ENCODE results near the gene SV2A.

SV2A gene

DNA sequence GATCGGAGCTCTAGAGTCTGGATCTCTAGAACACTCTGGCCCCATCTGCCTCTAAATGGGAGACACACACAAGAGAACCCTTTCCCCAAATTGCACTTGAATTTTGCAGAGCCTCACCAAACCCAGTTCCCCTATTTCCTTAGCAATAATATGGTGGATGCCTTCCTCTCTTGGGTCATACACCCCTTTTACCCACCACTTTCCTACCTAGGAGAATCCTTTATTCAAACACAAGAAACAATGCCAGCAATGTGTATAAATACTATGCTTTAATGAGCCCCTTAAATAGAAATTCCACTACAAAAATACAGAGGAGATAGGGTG lies 10.7 kb upstream of the SV2A start:
- DNase-seq: no peak

DNA sequence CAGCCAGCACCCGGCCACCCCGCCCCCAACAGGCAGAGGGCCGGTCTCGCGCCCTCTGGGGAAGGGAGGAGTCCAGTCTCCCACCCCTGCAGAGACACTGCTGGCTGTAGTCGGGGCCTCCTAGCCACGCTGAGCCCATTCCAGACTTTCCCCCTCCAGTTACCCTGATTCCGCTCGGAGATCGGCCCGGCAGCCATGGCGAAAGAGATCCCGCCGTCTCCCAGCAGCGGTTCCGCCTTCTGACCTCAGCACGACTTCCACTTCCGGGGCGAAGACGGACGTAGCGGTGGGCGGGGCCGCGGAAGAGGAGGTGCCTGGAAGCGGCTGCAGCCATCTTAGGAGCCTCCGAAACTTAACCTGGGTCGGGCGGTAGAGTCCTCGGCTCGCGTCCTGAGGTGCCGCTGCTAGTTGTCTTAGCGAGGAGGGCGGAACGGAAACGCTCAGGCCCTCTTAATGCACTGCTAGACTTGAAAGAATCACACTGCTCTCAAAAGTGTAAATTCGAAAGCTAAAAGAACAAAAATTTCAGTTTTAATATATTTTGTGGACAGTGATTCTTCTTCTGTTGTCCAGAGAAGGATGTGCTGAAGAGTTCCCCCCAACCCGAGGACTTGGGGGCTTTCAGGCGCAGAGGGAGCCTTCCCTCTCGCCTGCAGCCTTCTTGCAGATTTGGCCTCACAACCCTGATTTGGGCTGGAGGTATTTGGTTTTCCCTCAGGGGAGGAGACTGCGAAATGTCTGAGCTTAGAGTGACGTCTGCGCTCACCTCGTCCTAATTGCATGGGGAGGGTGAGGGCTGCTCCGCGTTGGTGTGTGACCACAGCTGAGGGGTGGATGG lies 10.1 kb upstream of the SV2A start, which contains the start of gene SF3B4:
SF3B4 (minus strand) TSS at position 241 of the 838 bp plus-strand sequence; CDS start at position 197, 44 bp downstream.
- DNase-seq: peak; percentile 98

DNA sequence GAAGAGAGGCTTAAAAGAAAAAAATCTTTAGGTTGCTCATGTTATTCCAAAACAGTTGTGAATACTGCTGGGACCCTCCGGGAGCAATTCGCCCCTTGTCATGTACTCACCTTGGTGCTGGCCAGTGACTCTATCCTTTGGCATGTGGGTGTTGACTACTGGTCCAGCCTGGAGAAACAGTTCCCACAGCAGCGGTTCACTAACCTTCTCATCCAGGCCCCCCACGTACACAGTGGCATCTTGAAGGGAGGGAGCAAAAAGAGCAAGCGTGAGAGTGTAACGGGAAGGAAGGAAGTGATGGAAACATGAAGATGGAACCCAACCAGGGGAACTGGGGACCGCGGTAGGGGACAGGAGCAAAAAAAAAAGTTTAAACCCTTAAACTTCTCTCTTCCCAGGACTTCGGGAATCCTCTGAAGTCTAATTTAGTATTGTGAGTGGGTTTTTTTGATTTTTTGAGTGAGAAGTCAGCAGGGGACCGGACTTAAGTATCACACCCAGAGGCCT lies 9.5 kb upstream of the SV2A start:
- no peak for DNase-seq

DNA sequence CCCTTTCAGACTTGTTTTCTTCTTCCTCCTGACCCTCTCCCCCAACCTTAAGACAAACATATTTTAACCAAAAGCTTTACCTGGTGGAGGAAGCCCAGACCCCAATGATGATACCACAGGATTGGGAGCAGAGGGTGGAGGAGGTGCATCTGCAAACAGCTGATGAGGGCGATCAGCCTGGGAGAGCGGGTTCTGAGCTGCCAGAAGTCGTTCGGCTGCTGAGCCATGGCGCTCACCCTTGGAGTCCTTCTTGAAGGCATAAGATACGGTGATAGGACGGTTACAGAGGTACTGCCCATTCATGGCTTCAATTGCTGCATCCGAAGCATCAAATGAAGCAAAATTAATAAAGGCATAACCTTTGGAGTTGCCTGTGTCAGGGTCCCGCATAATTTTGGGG lies 8.7 kb upstream of the SV2A start:
- DNase-seq: no peak

DNA sequence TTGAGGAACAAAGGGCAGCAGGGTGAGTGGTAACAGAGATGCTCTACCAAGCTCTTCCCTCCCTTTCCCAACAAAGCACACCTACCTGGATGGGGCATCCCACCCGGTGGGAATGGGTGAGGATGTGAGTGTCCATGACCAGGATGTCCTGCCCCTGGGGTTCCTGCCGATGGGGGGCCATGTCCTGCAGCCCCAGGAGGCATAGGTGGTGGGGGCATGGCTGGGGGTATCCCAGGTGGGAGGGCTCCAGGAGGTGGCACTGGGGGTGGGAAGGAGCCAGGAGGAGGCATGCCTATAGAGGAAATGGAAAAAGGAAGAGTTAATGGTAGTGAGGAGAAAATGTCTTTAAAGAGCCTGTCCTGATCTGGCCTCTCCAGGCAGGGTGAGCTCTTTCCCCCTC lies 8.1 kb upstream of the SV2A start:
- DNase-seq: no peak

DNA sequence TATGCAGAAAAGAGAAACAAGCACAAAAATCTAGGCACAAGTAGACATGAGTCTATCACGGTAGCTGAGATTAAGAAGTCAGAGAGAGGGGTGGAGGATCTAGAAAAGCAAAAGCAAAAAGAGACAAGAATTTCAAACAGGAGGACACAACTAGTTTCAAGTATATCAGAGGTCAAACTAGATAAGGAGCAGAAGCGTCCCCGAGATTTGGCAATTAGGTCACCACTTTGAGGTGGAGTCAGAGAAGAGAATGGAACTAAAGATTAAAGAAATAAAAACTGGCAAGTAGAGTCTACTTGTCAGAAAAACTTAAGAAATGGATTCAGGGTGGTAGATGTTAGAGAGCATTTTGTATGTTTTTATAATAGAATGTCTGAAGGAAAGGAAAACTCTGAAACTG lies 7.7 kb upstream of the SV2A start:
- DNase-seq: no peak

DNA sequence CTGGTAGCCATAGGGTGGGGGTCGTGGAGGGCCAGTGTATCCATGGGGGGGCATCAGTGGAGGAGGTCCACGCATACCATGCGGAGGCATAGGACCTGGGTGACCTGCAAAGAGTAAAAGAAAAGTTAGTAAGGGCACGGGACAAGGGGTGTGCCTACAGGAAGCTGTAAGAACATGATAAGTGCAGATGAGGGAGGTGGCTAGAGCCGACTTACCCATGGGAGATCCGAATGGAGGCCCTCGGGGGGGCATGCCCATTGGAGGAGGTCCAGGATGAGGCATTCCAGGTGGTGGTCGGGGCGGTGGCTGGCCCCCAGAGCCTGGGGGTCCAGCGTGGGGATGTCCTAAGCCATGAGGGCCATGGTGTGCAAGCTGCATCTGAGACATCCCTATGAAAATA lies 6.0 kb upstream of the SV2A start:
- no peak for DNase-seq

DNA sequence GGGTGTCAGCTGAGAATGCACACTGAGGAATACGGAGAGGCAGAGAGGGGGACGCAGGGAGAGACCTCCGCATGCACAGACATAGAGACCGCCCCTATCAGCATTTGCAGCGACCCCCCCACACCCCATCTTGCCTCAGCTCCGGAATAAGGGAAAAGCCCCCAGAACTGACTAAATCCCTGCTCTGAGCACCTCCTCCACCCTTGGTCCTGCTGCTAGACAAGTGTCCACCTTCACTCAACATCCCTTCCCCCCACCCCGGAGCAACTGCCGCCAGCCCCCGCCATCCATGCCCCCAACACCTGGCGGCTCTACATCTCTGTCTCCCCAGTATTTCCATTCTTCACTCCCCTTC lies 769 bp downstream of the SV2A start:
- DNase-seq: peak; percentile 18

DNA sequence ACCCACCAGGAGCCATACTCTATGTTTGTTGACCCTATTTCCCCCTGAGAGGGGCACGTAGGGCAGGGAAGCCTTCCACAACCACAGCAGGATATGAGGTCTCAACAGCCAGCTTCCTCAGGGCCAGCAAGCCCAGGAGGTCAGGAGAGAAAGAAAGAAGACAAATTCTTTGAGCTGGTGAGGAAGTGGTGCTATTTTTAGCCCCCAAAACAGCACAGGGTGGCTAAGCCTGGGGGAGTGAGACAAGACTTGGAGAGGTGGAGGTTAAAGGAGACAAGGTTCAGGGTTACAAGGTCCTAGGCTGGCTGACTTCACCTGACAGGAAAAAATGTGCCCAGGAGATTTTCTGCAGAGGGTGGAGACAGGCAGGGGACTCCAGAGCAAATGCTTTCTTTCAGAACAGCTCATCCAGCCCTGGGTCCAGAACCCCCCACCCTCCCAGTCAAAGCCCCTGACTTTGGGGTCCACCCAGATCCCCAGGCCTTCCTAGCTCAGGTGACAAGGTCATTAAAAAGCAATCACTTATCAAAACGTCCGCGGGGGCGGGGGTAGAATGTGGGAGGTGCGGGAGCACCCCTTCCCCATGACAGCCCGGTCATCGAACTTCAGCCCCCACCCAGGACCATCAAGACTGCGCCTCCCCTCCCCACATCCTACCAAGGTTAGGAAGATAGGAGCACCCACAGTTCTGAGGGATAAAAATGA lies 1.3 kb downstream of the SV2A start:
- no peak for DNase-seq

DNA sequence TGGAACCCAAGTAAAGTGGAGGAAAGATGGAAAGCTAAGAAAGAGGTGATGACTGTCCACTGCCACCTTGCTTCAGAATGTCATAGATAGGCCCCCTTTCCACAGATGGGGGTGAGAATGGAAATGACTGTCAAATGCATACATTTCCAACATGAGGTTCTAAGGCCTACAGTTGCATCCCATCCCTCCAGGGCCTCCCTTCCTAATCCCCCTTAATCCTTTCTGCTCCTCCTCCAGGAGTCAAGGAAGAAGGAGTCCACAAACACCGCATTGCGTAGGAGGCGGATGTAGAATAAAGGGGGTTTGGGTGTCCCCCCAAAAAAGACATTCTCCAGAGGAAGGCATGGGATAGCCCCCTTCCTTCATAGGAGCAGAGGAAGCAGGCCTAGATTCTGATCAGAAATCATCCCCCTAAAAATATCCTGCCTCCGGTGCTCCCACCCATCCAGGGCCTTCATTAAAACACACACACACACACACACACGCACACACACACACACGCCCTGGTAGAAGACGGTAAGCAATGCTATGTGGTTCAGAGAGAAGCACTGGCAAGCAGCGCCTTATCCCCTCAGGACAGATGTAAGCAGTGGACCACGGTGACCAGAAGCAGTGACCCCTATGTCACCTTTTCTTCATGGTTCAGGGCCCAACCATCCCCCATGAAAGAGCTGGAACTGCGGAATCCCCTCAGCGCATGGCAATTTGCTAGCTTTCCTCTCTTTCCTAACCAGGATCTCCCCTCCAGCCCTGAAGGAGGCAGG lies 2.0 kb downstream of the SV2A start:
- no peak for DNase-seq

DNA sequence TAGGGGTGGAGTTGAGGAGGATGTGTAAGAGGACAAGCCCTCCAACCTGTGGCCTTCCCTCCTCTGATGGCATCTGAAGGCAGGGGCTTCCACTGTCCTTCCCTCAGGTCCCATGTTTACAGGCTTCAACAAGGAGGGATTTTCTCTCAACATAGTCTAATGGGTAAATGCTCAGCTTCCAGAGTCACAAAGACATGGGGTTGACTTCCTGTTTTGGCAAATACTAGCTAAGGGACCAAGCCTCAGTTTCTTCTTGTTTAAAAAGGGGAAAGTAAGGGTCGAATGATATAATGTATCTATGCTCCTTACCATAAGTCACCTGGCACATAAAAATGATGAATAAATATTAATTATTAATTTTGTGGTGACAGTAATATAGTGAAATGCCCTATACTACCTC lies 3.1 kb downstream of the SV2A start:
- DNase-seq: no peak

DNA sequence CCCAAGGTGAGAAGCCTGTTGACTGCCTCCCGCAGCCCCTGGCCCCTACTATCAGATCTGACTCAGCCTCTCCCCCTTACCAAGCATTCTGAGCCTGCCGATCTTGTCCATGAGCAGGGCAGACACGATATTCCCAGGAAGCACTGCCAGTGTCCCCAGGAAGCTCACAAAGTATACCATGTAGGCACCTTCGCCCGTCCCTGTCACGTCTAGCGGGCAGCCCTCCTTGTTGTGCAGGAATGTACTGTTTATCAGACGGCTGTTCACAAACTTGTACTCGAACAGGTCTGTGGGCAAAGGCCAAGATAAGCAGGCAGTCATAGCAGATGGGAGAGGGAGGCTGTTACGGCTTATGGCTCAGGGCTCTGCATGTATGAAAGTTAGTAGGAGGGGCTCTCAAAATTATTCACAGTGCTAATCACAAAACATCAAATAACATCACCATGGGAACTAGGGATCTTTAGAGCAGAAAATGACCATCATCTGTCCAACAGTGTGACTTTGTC lies 11.0 kb downstream of the SV2A start:
- no peak for DNase-seq

DNA sequence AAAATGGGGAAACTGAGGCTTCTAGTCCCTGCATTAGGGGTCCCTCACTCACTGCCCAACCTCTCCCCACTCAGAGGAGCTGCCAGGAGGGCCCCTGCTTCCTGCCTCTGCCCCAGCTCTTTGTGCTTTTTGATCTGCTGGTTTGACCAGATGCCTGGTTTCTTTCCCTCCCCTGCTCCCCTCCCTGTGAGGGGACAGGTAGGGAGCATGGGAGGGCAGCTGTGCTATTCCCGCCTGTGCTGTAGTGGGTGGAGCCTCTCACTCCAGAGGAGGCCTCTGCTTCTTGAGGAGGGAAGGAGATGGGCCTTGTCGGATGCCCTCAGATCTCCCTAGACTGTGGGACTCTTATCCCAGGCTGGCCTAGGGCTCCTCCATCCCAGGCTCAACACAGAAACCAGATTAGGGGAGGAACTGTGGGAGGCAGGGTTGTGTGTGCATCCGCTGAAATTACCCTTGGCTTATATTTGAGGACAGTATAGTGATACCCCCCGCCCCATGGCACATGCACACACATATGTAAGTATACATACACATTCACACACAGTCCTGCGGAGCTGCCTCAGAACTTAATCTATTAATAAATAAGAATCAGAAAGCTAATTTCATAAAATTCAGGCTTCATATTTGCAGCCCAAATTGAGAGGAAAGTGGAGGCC lies 13.7 kb downstream of the SV2A start:
- DNase-seq: no peak

DNA sequence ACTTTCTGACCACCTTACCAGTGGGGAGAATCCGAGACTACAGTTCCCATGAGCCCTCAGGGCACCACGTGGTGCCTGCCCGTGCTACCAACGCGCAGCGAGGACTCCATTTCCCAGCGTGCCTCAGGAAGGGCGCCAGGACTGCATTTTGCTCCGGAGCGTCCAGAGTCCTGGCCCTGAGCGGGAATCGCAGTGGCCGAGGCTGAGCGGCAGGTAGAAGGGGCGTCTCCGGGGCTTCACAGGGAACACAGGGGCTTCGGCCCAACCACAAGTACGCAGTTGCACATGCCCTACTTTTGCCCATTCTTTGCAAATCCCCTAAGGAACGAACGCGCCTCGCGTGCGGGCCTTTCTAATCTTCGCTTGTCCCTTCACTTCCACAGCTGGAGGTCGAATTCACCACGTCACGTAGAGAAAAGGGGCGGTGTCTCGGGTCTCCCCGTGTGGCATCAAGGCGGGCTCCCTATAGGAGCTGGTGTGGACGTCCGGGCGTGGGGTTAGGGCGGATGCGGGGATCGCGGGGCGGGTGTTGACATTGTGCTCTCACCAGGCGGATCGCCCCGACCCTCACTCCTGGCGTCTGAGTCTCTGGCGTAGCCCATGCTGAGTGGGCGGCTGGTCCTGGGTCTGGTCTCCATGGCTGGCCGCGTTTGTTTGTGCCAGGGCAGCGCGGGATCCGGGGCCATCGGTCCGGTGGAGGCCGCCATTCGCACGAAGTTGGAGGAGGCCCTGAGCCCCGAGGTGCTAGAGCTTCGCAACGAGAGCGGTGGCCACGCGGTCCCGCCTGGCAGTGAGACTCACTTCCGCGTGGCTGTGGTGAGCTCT lies 18.0 kb downstream of the SV2A start, which contains the start of gene BOLA1:
BOLA1 (plus strand) TSS at position 109 of the 825 bp plus-strand sequence; CDS start at position 601, 492 bp downstream.
- DNase-seq: peak; percentile 96

DNA sequence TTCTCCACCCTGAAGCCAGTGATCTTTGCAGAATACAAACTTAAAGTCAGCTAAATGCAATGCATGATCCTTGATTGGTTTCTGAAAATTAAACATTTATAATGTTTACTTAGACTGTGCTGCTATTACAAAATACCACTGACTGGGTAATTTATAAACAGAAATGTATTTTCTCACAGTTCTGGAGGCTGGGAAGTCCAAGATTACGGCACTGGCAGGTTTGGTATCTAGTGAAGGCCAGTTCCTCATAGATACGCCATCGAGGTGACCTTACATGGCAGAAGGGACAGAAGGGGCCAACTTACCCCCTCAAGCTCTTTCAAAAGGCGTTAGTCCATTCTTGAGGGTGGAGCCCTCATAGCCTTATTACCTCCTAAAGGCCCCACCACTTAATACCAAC lies 21.1 kb downstream of the SV2A start:
- DNase-seq: no peak

DNA sequence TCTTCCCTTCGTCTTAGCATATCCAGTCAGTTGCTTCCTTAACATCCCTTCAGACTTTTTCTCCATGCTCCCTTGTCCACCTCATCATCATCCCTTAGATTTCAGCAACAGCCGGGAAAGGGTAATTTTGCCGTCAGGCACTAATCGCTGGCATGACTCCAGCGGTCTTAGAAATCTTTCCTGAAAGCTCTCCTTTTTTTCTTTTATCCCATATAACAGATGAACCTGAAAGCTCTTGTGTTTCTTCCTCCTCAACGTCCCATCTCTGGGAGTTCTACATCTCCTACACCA lies 28.7 kb downstream of the SV2A start:
- DNase-seq: peak; percentile 63

DNA sequence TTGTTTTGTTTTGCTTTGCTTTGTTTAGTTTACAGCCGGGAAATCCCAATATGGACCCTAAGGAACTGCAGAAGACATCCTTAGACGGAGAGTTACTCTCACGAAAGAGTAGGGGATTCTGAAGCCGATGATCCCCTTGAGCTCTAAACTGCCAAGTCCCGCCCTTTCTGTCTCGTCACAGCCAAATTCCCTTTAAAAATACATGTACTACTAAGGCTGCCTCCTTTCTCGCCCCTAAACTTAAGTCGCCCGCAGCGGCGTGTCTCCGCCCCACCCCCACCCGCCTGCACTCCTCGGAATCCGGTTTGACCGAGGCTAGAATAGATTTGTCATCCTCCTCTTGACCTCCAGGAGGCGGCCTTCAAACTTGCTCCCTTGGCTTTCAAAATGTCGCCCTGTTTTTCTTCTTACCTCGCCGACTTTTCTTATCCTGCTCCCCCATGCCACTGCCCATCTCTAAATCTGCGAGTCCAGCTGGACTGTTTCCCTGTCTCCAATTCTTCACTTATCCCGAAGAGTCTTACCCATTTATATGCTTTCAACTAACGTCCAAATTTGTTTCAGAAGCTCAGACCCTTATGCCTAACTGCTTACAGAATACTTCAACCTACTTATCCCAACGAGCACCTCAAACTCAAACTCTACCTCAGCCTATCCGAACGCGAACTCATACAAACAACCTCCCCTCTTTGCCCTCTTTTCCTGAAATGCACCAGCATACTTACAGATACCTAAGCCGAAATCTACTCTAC lies 29.2 kb downstream of the SV2A start:
- peak; percentile 93 for DNase-seq

DNA sequence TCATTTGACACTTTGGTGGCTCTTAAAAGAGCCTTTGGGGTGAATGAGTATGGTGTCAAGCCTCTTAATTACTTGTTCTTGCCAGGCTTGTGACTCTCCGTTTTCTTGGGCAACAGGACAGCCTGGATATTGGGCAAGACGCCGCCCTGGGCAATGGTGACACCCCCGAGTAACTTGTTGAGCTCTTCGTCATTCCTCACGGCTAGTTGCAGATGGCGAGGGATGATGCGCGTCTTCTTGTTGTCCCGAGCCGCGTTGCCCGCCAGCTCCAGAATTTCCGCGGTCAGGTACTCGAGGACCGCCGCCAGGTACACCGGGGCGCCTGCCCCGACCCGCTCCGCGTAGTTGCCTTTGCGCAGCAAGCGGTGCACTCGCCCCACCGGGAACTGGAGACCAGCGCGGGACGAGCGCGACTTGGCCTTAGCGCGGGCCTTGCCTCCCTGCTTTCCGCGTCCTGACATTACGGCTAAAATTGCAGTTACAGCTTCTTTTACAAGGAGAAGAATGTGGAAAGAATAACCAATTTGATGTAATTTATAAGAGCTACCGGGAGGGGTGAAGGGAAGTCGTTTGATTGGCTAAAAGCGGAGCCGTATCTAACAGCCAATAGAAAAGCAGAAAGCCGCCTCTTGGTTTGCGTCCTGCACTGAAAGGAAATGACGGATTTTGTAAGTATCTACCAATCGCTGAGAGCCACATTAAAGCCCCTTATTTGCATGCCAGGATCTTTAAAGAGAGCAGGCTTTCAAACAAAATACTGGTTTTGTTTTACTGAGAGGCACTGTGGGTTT lies 30.0 kb downstream of the SV2A start:
- DNase-seq: peak; percentile 93

DNA sequence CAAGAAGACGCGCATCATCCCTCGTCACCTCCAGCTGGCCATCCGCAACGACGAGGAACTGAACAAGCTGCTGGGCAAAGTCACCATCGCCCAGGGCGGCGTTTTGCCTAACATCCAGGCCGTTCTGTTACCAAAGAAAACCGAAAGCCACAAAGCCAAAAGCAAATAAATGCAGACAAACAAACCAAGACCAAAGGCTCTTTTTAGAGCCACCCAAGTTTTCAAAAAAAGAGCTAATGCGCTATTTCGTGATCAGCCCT lies 30.5 kb downstream of the SV2A start:
- peak; percentile 45 for DNase-seq

DNA sequence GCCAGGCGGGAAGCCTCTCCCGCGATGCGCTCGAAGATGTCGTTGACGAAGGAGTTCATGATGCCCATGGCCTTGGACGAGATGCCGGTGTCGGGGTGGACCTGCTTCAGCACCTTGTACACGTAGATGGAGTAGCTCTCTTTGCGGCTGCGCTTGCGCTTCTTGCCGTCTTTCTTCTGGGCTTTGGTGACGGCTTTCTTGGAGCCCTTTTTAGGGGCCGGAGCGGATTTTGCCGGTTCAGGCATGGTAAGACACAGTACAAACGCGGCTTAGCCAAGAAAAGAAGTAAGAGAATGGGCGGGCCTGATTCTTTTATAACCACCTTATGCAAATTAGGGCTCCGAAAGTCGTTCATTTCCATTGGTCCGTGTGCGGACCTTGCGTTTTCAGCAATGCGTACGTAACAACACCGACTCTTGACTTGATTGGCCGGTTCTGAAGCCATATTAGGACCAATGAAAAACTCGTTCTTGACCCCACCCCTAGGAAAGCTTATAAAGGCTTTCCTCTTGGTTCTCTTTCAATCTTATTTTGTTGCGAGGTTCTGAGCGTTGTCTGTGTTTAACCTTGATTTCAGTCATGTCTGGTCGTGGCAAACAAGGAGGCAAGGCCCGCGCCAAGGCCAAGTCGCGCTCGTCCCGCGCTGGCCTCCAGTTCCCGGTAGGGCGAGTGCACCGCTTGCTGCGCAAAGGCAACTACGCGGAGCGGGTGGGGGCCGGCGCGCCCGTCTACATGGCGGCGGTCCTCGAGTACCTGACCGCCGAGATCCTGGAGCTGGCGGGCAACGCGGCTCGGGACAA lies 31.0 kb downstream of the SV2A start:
- peak; percentile 96 for DNase-seq
